PC-9 (cell line): ENCODE measurements around the gene PODXL. TPM values are rescaled to one million over a fixed set of nuclear protein-coding genes. Genes with fewer than 3 reads are reported as not detected.

Source experiments
- BruUV-seq: library from RNA; stranded (reverse); fragments of 400-500 nt; replicated peaks from 2 replicates; lab custom pipeline; 2021; lab: Mats Ljungman, UMichigan
- CTCF ChIA-PET: fragments of 300-600 bp; sonication (Branson Sonifier 250); formaldehyde crosslinking; loops from one replicate; lab custom pipeline; 2022; ENCODE audit warnings: antibody characterized with exemption; lab: Charles Lee
- POLR2A ChIA-PET: fragments of 300-600 bp; sonication (Branson Sonifier 250); formaldehyde crosslinking; loops from one replicate; lab custom pipeline; 2022; ENCODE audit warnings: antibody characterized with exemption; ENCODE audit not compliant: unreplicated experiment; lab: Charles Lee
- DNase-seq, 2 experiments: peaks; one replicate each; pipeline versions ENCODE4 v3.0.0 to v3.0.0-alpha.2; 2015 to 2022; ENCODE audit warnings: mixed read lengths in 1 of 2
- H2AFZ ChIP-seq: fragments of 200-600 bp; sonication (generic); 2 replicates; pipeline ENCODE4 v1.8.1; 2017; ENCODE audit warnings: antibody characterized with exemption
- H3F3A ChIP-seq: fragments of 200-600 bp; sonication (generic); 2 replicates; pipeline ENCODE4 v1.8.1; 2017; ENCODE audit warnings: antibody characterized with exemption, mild to moderate bottlenecking, low read depth; ENCODE audit not compliant: insufficient read depth
- H3K27ac ChIP-seq: fragments of 200-600 bp; sonication (generic); 2 replicates; pipeline ENCODE4 v1.6.1; 2016; ENCODE audit warnings: mixed run types
- H3K27me3 ChIP-seq: fragments of 200-600 bp; sonication (generic); 2 replicates; pipeline ENCODE4 v1.6.1; 2016; ENCODE audit warnings: low read depth, mixed run types; ENCODE audit not compliant: insufficient read depth
- H3K36me3 ChIP-seq: fragments of 200-600 bp; sonication (generic); 2 replicates; pipeline ENCODE4 v1.6.1; 2016; ENCODE audit warnings: low read depth, mixed run types
- H3K4me1 ChIP-seq: fragments of 200-600 bp; sonication (generic); replicated peaks from 2 replicates; pipeline ENCODE4 v1.6.1; 2016; ENCODE audit warnings: mixed run types; ENCODE audit not compliant: insufficient read depth
- H3K4me2 ChIP-seq: fragments of 200-600 bp; sonication (generic); 2 replicates; pipeline ENCODE4 v1.6.1; 2017; ENCODE audit warnings: mixed run types
- H3K4me3 ChIP-seq: fragments of 200-600 bp; sonication (generic); 2 replicates; pipeline ENCODE4 v1.6.1; 2016; ENCODE audit warnings: mixed run types
- H3K79me2 ChIP-seq: fragments of 200-600 bp; sonication (generic); 2 replicates; pipeline ENCODE4 v1.6.1; 2017; ENCODE audit warnings: low read depth, mixed run types
- H3K9me2 ChIP-seq: fragments of 200-600 bp; sonication (generic); 2 replicates; pipeline ENCODE4 v1.8.1; 2017; ENCODE audit warnings: mild to moderate bottlenecking; ENCODE audit not compliant: insufficient read depth
- H3K9me3 ChIP-seq: fragments of 200-600 bp; sonication (generic); 2 replicates; pipeline ENCODE4 v1.8.1; 2016; ENCODE audit warnings: low read depth; ENCODE audit not compliant: insufficient read depth
- H4K20me1 ChIP-seq: fragments of 200-600 bp; sonication (generic); 2 replicates; pipeline ENCODE4 v1.8.1; 2017; ENCODE audit not compliant: insufficient read depth
- CTCF ChIP-seq: fragments of 200-600 bp; sonication (generic); conservative IDR thresholded peaks from 2 replicates; pipeline ENCODE4 v1.6.1; 2017; ENCODE audit warnings: mixed run types, antibody characterized with exemption, mild to moderate bottlenecking, moderate library complexity
- EZH2 ChIP-seq: fragments of 200-600 bp; sonication (generic); IDR thresholded peaks from 2 replicates; pipeline ENCODE4 v1.8.0; 2017; ENCODE audit warnings: antibody characterized with exemption, low read depth
- intact Hi-C: fragments of 100-400 bp; cut with micrococcal nuclease; formaldehyde crosslinking; loops from one replicate; pipeline ENCODE4 v1.10.0; 2022; ENCODE audit not compliant: unreplicated experiment
- total RNA-seq: library from RNA; stranded (reverse); gene quantifications from 2 replicates; pipeline ENCODE4 v1.2.3, GENCODE V29; 2021

The PODXL gene
- total RNA-seq, 1 experiment from 2014 or later: 75.3 TPM

GRCh38 chr7:131524703-131525102, 31.7 kb downstream of the PODXL start:
- Histone ChIP-seq H4K20me1 (no peaks in the 10 kb centered on the region), H3K36me3 (0 out of 2 replicates have a peak, but pooled peaks cover 10% of the 10 kb centered on the region), H3K9me3 (no peaks in the 10 kb centered on the region), H3K4me2 (no peak overlapping the region), H2AFZ (no peak overlapping the region), H3F3A (peaks cover 48% of the 10 kb centered on the region), H3K9me2 (no peaks in the 10 kb centered on the region), H3K4me1 (peaks cover 37% of the 10 kb centered on the region), H3K79me2 (peaks cover 78% of the 10 kb centered on the region), H3K4me3 (no peak overlapping the region), H3K27ac (no peak overlapping the region), H3K27me3 (no peaks in the 10 kb centered on the region)
- CTCF ChIA-PET: interaction anchor here (0.7 kb wide), 1 partner anchor 12 kb away, joined by 7 read pairs; no protein-coding TSS in a partner anchor
- BruUV-seq: no TSS peak
- POLR2A ChIA-PET: no interaction called here
- intact Hi-C loops: no loop called here
- no peak for DNase-seq
- TF ChIP-seq CTCF (no peak), EZH2 (no peak)

DNA sequence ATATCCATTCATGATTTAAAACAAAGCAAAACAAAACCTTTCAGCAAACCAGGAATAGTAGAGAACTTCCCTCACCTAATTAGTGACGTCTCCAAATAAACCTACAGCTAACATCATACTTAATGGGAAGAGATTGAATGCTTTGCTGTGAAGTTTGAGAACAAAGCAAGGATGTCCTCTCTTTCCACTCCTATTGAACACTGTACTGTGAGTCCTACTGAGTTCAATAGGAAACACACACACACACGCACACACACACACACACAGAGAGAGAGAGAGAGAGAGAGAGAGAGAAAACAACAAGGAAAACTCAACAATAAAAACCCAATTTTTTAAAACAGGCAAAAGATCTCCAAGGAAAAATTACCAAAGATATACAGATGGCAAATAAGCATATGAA, 32.3 kb downstream of the PODXL start:
- Histone ChIP-seq H3K27me3 (no peaks in the 10 kb centered on the region), H3K9me3 (no peaks in the 10 kb centered on the region), H3K9me2 (no peaks in the 10 kb centered on the region), H3K4me2 (no peak overlapping the region), H2AFZ (no peak overlapping the region), H3K79me2 (peaks cover 80% of the 10 kb centered on the region), H3K4me1 (peaks cover 37% of the 10 kb centered on the region), H3F3A (peaks cover 48% of the 10 kb centered on the region), H4K20me1 (no peaks in the 10 kb centered on the region), H3K36me3 (0 out of 2 replicates have a peak, but pooled peaks cover 10% of the 10 kb centered on the region), H3K27ac (no peak overlapping the region), H3K4me3 (no peak overlapping the region)
- no peak for TF ChIP-seq EZH2
- TF ChIP-seq CTCF: no peak
- DNase-seq: no peak
- ChIA-PET POLR2A (no interaction called here), CTCF (interaction anchor here (0.7 kb wide), 1 partner anchor 12 kb away, joined by 7 read pairs; no protein-coding TSS in a partner anchor)
- no TSS peak for BruUV-seq
- intact Hi-C loops: no loop called here

GRCh38 chr7:131522325-131522930, 34.0 kb downstream of the PODXL start:
- TF ChIP-seq CTCF (no peak), EZH2 (no peak)
- H3K79me2 ChIP-seq: peaks cover 83% of the 10 kb centered on the region
- 0 out of 2 replicates have a peak, but pooled peaks cover 10% of the 10 kb centered on the region for H3K36me3 ChIP-seq
- peaks cover 37% of the 10 kb centered on the region for H3K4me1 ChIP-seq
- H2AFZ ChIP-seq: no peak overlapping the region
- no peaks in the 10 kb centered on the region for H3K9me2 ChIP-seq
- ChIA-PET CTCF (interaction anchor here (0.6 to 1.8 kb wide), 5 partner anchors 9 to 135 kb away, joined by 4 to 6 read pairs (median 4); no protein-coding TSS in a partner anchor), POLR2A (interaction anchor here (0.9 to 1.1 kb wide), 2 partner anchors 16 to 535 kb away, joined by 3 to 6 read pairs; no protein-coding TSS in a partner anchor)
- no TSS peak for BruUV-seq
- H3K27me3 ChIP-seq: no peaks in the 10 kb centered on the region
- intact Hi-C loops: no loop called here
- no peak for DNase-seq
- H4K20me1 ChIP-seq: no peaks in the 10 kb centered on the region
- H3K4me2 ChIP-seq: peak overlapping the region; percentile 37
- no peaks in the 10 kb centered on the region for H3K9me3 ChIP-seq
- peak overlapping the region; percentile 76 for H3K27ac ChIP-seq
- no peak overlapping the region for H3K4me3 ChIP-seq
- H3F3A ChIP-seq: peaks cover 48% of the 10 kb centered on the region
